Ovary (tissue), 3 donors: ENCODE measurements around the gene NT5C2.

ENCODE experiments used
- EP300 ChIP-seq: sonication (generic); formaldehyde crosslinking; IDR thresholded peaks from one replicate; pipeline ENCODE4 v1.6.1; 2017; ENCODE audit warnings: antibody characterized with exemption
- POLR2A ChIP-seq: fragments of 450-650 bp; IDR thresholded peaks from one replicate; pipeline ENCODE4 v1.6.1; 2017; ENCODE audit warnings: antibody characterized with exemption, mild to moderate bottlenecking, moderate library complexity
- TF ChIP-seq, protein P1 (sequence below), 3 donors: fragments of 450-650 bp in 2 of 3; fragments of 200-600 bp in 1 of 3; IDR thresholded peaks; one replicate each; pipeline versions ENCODE4 v1.5.1 to v1.8.0; 2016 to 2022; ENCODE audit warnings: antibody characterized with exemption in 3 of 3, mild to moderate bottlenecking in 1 of 3
- donor health status: DM: no; HTN: no; CAD: no.

DNA sequence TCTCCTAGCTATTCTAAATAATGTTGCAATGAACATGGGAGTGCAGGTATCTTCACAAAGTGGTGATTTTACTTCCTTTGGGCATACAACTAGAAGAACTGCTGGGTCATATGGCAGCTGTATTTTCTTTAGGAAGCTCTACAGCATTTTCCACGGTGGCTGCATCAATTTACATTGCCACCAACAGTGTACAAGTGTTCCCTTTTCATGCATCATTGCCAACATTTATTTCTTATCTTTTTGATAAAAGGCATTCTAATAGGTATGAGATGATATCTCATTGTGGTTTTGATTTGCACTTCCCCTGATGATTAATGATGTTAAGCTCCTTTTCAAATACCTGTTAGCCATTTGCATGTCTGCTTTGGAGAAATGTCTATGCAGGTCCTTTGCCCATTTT lies 52.6 kb downstream of the NT5C2 start:
- TF ChIP-seq, protein P1, sequence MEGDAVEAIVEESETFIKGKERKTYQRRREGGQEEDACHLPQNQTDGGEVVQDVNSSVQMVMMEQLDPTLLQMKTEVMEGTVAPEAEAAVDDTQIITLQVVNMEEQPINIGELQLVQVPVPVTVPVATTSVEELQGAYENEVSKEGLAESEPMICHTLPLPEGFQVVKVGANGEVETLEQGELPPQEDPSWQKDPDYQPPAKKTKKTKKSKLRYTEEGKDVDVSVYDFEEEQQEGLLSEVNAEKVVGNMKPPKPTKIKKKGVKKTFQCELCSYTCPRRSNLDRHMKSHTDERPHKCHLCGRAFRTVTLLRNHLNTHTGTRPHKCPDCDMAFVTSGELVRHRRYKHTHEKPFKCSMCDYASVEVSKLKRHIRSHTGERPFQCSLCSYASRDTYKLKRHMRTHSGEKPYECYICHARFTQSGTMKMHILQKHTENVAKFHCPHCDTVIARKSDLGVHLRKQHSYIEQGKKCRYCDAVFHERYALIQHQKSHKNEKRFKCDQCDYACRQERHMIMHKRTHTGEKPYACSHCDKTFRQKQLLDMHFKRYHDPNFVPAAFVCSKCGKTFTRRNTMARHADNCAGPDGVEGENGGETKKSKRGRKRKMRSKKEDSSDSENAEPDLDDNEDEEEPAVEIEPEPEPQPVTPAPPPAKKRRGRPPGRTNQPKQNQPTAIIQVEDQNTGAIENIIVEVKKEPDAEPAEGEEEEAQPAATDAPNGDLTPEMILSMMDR (IDR thresholded peaks at IDR 0.05): no peak
- no peak for TF ChIP-seq POLR2A
- no peak for TF ChIP-seq EP300
